ENCODE data around the gene THEM5.

The THEM5 gene

DNA sequence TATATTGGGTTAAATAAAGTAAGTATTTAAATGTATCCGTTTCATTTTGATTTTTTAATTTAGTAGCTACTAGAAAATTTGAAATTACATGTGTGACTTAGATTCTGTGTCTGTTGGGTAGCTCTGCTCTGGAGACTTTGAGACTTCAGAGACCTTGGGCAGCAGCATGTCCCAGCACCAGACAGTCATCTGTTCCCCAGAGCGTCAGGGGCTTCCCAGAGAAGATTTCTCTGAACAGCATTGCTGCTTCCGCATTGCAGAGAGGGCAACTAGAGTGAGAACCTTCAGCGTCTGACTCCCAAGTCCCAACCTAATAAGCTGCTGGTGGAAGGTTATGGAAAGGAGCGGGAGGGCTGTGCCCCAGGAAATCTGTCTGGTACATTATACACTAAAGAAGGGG lies 54.9 kb downstream of the THEM5 start:
- no peak for DNase-seq
